GM19438 (cell line): Measurements from ENCODE around the gene UNC80.

ENCODE experiments used
- ATAC-seq: cut with Tn5 transposase; IDR thresholded peaks from one replicate; pipeline ENCODE4 v1.9.1; 2021; ENCODE audit warnings: low read depth; ENCODE audit not compliant: unreplicated experiment

Gene UNC80

DNA sequence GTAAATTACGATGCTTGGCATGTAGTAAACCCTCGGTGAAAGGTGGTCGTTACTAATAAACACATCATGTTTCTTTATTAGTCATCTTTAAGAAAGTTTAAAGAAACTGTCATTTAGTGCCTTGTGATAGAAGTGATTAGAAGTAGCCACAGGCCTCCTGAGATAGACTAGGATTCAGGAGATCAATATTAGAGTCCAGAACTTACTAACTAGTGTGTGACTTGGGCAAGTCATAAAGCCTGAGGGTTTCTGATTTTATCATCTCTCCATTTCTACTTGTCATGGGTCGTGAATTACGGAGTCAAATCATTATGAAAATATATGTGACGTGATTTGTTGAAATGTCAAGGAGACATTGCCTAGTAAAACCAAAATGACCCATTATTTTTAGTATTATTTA, 237.5 kb downstream of the UNC80 start:
- ATAC-seq: no peak

DNA sequence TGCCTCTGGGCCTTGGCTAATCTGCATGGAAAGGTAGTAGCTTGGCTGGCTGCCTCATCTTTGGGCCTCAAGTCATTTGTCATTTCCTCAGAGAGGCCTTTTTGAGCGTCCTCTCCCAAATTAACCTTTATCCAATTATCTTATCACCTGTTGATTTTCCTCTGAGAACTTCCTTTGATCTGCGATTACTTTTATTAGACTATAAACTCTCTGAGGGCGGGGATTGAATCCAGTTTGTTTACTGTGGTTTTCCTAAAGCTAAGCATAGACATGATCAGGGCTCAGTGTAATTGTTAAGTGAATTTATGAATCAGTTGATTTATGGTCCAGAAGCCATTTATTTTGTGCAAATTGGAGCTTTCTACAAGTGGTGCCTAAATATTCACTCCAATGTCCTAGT, 238.3 kb downstream of the UNC80 start:
- no peak for ATAC-seq

DNA sequence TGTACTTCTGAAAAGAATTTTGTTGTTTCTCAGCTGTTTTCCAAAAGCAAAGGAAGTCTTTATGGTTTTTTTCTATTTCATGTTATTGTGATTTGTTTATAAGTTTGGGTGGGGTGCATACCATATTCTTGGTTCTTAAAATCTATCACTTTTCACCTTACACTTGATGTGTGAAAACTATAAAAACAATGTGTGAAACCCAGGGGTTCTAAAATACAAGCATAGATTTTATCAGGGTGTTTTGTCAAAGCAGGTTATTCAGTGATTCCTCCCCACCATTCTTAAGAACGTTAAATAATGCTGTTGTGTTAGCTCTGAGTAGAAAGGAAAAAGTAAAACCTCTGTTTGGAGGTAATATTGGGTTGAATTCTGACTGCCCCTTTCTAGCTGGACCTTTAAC, 248.5 kb downstream of the UNC80 start:
- no peak for ATAC-seq

DNA sequence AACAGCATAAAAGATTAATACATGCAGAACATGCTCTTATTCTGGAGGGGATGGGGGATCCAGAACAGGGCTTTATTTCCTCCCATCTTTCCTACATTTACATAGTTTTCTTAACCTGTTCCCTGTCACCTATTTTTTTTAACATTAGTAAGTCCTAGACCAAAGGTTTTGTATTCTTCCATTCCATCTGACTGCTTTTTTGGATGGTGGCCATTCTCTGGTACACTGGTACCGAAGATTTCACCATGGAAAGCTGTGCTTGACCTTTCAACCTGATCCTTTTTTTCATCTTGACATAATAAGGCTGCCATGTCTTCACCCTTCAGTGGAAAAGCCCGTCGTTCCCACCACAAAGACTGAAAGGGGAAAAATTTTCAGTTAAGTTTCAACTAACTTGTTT, 251.2 kb downstream of the UNC80 start:
- no peak for ATAC-seq

GRCh38 chr2:210027608-210028007, 256.0 kb downstream of the UNC80 start:
- no peak for ATAC-seq

GRCh38 chr2:210028178-210028577, 256.5 kb downstream of the UNC80 start:
- ATAC-seq: no peak

- ATAC-seq: no peak
Observed at GRCh38 chr2:210034087-210034683, 262.6 kb downstream of the UNC80 start.

DNA sequence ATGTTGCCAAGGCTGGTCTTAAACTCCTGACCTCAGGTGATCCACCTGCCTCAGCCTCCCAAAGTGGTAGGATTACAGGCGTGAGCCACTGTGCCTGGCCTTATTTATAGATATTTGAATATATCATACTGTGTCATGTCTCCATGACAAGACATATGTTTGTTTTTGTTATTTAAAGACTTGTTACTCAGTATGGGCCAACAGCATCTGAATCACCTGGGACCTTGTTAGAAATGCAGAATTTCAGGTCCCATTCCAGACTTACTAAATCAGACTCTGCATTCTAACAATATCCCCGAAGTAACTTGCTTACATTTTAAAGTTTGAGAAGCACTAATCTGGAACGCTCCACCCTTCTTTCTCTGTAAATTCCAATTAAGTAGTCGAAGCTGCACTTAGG, 264.0 kb downstream of the UNC80 start:
- no peak for ATAC-seq

GRCh38 chr2:210038078-210038477, 266.4 kb downstream of the UNC80 start:
- ATAC-seq: no peak

DNA sequence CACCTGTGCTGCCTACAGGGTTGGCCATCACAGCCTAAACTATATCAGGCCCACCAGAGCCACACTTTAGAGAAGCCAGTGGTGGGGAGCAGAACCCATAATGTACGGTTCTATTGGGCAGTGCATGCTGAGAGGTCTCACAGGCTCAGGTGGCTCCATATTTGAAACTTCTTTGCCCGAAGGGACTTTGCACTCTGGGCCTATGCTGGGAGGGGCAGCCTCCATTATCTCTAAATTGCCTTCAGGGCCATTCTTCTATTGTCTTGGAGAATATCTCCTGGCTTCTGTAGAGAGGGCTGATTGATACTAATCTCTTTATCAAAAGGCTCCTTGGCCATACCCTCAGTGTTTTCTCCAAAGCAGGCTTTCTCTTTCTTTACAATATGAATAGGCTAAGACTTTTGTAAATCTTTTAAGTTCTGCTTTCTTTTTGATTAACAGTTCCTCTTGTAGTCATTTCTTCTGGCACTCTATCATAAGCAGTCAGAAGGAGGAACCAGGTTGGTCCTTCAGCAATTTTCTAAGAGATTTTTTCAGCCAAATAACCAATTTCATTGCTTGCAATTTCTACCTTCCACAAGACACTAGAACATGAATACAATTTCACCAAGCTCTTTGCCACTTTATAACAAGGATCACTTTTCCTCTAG, 275.3 kb downstream of the UNC80 start:
- no peak for ATAC-seq
